ENCODE measurements around the gene FITM1. TPM values are rescaled to one million over a fixed set of nuclear protein-coding genes. Genes with fewer than 3 reads are reported as not detected.
"Not testable (repeated sequence)": the region's sequence is repeated elsewhere in the genome, so short reads cannot be mapped to it uniquely, and the experiment has no call there.

FITM1 gene
- polyA plus RNA-seq, 3 donors = 0.56 to 1.6 (median 0.79) TPM

- DNase-seq (ENCODE audit: extremely low read depth in 1 of 11, low read depth in 9 of 11, low spot score in 4 of 11) = no peak
Measured at GRCh38 chr14:24094841-24095270, 35.6 kb upstream of the FITM1 start.

GRCh38 chr14:24095271-24096068 is 35.0 kb upstream of the FITM1 start:
- DNase-seq (ENCODE audit: extremely low read depth in 1 of 11, low read depth in 9 of 11, low spot score in 4 of 11) = peak in 3 of 11 donors; percentile 27 to 64 (median 44)

DNA sequence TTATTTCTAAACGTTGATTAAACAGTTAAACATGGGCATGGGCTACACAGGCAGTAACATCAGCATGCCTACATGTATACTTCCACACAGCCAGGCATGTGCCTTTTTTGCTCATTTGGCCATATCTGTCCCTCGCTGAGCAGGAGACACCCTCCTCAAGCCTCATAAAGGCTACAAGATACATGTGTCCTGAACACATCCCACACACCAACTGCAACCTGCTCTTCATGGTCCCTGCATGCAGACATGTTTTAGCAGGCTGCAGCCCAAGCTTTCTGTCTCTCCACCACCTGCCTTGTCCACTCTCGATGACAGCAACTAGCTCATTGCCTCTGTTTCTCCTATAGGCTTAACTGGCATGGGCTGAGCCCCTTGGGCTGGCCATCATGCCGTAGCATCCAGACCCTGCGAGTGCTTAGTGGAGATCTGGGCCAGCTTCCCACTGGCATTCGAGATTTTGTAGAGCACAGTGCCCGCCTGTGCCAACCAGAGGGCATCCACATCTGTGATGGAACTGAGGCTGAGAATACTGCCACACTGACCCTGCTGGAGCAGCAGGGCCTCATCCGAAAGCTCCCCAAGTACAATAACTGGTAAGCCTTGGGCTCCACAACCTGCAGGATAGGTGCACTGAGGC is 33.8 kb upstream of the FITM1 start:
- DNase-seq (ENCODE audit: extremely low read depth in 1 of 11, low read depth in 9 of 11, low spot score in 4 of 11) = no peak

GRCh38 chr14:24098229-24098926 is 32.1 kb upstream of the FITM1 start:
- no peak for DNase-seq (ENCODE audit: extremely low read depth in 1 of 11, low read depth in 9 of 11, low spot score in 4 of 11)

- DNase-seq (ENCODE audit: extremely low read depth in 1 of 11, low read depth in 9 of 11, low spot score in 4 of 11) = no peak
Measured at GRCh38 chr14:24098927-24099813, 31.3 kb upstream of the FITM1 start.

GRCh38 chr14:24100197-24100981 is 30.1 kb upstream of the FITM1 start:
- DNase-seq (ENCODE audit: extremely low read depth in 1 of 11, low read depth in 9 of 11, low spot score in 4 of 11) = no peak

DNA sequence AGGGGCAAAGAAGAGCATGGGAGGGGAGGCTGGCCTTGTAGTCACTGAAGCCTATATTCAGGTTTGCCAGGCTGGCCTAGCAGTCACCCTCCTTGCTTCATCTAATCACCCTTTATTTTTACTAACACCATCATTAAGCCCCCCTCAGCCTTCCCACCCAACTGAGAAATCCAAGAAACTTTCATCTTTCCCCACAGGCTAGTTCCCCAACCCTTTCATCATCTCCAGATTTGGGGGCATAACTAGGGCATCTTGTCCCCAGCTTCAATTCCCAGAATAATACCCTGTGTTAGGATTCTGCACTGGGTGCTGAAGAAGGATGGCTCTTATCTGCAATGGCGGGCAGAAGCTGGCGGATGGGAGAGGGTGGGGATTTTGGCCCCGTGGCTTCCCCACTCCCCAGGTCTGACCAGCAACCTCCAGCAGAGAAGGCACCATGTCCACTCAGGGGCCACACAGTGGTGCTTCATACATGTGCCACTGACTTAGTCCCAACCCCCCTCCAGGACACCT is 29.4 kb upstream of the FITM1 start:
- DNase-seq (ENCODE audit: extremely low read depth in 1 of 11, low read depth in 9 of 11, low spot score in 4 of 11) = no peak

DNA sequence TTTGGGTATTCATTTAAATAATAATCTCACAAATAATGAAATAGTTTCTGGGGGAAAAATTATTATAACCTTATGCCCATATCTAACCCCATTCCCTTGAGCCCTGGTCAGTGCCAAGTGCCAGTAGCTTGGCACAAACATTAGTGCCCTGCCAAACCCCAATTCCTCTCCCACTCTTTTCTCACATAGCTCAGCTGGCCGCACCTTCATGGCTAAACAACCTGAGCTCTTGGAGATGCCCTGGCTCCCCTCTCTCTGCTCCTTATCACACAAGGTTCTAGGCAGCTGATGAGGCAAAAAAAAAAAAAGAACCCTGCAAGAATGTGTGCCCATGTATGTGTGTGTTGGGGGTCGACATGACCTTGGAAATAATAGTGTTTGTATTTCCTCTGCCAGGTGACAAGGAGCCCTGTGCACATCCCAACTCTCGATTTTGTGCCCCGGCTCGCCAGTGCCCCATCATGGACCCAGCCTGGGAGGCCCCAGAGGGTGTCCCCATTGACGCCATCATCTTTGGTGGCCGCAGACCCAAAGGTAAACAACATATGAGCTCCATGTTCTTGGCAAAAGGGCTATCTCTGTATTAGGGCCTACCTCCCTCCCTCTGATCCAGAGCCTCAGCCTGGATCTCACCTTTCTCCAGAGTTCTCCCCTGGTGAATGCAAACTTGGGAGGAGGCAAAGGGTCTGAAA is 28.0 kb upstream of the FITM1 start:
- no peak for DNase-seq (ENCODE audit: extremely low read depth in 1 of 11, low read depth in 9 of 11, low spot score in 4 of 11)

DNA sequence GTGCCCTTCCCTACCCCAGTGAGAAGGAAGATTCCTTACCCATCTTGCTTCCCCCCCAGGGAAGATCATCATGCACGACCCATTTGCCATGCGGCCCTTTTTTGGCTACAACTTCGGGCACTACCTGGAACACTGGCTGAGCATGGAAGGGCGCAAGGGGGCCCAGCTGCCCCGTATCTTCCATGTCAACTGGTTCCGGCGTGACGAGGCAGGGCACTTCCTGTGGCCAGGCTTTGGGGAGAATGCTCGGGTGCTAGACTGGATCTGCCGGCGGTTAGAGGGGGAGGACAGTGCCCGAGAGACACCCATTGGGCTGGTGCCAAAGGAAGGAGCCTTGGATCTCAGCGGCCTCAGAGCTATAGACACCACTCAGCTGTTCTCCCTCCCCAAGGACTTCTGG is 27.0 kb upstream of the FITM1 start:
- no peak for DNase-seq (ENCODE audit: extremely low read depth in 1 of 11, low read depth in 9 of 11, low spot score in 4 of 11)

GRCh38 chr14:24105609-24106239 is 24.7 kb upstream of the FITM1 start:
- DNase-seq (ENCODE audit: extremely low read depth in 1 of 11, low read depth in 9 of 11, low spot score in 4 of 11) = not testable (repeated sequence)

- no peak for DNase-seq (ENCODE audit: extremely low read depth in 1 of 11, low read depth in 9 of 11, low spot score in 4 of 11)
Measured at GRCh38 chr14:24106672-24107271, 23.7 kb upstream of the FITM1 start.

GRCh38 chr14:24108336-24108874 is 22.1 kb upstream of the FITM1 start:
- DNase-seq (ENCODE audit: extremely low read depth in 1 of 11, low read depth in 9 of 11, low spot score in 4 of 11) = no peak

DNA sequence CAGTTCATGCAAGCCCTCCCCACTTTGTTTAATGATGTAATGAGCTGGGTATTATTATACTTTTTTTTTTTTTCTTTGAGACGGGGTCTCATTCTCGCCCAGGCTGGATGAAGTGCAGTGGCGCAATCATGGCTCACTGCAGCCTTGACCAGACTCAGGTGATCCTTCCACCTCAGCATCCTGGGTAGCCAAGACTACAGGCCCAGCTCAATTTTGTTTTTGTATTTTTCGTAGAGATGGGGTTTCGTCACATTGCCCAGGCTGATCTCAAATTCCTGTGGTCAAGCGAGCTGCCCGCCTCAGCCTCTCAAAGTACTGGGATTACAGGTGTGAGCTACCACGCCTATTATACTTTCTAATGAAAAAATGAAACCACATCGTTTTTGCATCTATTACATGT is 20.4 kb upstream of the FITM1 start:
- no peak for DNase-seq (ENCODE audit: extremely low read depth in 1 of 11, low read depth in 9 of 11, low spot score in 4 of 11)

DNA sequence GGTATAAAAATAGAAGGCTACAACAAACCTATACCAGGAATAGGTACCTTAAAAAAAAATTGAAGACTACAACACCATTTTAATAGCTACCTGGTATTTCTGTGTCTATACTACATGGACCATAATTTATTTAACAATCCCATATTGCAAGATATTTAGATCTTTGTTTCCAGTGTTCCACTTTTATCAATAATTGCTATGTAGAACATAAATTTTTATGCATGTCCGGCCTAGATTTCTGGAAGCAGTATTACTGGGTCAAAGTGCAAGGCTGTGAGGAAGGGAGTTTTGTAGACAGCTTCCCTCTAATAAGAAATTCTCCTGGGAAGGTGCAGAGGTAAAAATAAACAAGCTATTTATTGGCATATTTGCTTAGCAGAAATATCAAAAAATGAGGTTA is 19.9 kb upstream of the FITM1 start:
- no peak for DNase-seq (ENCODE audit: extremely low read depth in 1 of 11, low read depth in 9 of 11, low spot score in 4 of 11)

DNA sequence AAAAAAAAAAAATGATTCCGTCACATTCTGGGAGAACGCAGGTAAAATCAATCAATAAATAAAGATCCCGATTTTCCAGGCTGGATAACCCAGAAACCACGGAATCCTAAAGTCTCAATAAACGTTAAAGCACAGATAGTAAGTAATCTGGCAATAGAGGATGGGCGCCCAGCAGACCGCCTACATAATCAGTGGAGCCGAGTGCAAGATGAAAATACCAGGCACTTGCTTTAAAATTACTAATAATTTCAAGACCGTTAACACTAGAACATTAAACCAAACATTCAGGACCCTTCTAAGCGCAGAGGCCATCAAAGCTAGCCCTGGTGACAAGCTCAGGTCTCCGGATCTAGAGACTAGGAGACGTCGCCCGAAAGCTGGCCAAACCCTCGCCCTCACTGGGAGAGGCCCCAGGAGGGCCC is 17.1 kb upstream of the FITM1 start:
- no peak for DNase-seq (ENCODE audit: extremely low read depth in 1 of 11, low read depth in 9 of 11, low spot score in 4 of 11)

DNA sequence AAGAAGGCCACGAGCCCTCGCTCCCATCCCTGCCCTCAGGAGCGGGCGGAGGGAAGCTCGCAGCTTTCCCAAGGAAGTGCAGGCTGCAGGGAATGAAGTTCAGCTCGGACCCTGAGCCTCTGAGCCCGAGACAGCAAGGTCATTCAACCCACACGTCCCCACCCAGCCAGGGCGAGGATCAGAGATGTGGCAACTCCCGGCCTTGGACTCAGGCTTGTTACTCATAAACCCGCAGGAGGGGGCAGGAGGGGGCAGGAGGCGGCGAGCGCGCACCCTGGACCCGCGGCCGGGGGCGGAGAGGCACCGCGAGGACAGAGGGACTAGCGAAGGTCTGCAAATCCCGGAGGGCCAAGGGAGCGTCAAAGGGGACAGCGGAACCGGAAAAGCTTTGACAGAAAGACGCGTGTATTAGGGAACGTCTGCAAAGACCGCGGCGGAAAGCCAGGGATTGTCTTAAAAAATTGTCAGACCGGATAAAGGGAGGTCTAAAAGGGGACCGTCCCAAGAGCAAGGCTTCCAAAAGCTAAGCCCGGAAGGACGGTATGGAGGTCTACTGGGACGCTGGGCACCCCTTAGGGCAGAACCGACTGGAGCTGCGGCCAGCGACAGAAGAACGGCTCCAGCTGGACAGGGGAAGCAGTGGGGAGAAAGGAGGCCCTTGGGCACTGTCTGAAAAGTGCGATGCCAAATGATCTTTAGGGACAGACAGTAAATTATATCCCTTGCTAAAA is 16.5 kb upstream of the FITM1 start:
- peak in 9 of 11 donors; percentile 74 to 86 (median 80) for DNase-seq (ENCODE audit: extremely low read depth in 1 of 11, low read depth in 9 of 11, low spot score in 4 of 11)
